ENCODE data around the gene AVPR2.

Gene AVPR2

DNA sequence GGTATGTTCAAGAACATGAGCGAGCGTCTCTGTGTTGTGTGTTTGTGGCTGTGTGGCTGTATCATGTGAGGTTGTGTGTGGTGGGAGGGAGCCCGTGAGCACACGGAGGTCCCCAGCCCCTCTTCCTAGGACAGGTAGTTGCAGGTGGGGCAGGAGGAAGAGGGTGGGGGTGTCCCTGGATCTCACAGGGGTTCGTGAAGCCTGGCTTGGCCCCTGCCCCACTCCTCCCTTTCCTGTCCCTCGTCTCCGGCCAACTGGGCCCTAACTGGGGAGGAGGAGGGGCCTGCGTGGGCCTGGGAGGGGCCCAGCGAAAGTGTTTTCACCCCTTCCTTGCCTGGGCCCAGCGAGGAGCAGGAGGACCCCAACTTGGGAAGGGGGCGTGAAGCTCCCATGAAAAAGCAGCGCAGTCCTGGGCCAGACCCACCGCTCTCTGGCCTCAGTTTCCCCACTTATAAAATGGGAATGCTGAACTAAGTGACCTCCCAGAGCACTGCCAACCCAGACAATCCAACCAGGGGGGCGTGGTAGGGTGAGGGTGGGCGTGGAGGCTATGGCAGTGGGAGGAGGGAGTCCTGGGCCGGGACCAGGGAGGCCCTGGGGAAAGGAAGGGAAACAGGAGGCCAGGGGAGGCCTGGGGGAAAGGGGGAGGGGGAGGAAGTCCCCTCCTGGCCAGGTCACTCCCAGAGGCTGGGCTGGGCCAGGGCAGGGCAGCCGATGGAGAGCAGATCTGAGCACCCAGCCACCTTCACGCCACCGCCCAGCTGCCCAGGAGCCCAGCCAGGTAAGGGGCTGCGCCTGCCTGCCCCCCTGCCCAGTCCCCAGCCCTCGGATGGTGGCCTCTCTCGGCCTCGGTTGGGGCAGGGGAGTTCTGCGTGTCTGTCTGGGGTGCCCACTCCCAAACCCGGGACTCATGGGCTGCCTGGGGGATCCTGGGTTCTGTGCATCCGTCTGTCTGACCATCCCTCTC is at the start of gene AVPR2:
TSS of gene AVPR2 (plus strand) at position 683 of the 967 bp plus-strand sequence. CDS start 473 bp downstream, outside the sequence.
- no peak within 1 kb of the TSS for H3K4me3 Mint-ChIP-seq
- no peaks in the 10 kb centered on the region for H3K9me3 Mint-ChIP-seq
- H3K36me3 Mint-ChIP-seq (ENCODE audit: low read depth): peaks cover 23% of the 10 kb centered on the region
- no peak within 1 kb of the TSS for H3K27ac Mint-ChIP-seq
- H3K4me1 Mint-ChIP-seq (ENCODE audit: low read depth): peaks cover 44% of the 10 kb centered on the region
- peaks cover 34% of the 10 kb centered on the region for H3K27me3 Mint-ChIP-seq
- no peak for DNase-seq

GRCh38 chrX:153854702-153855101 is 49.8 kb upstream of the AVPR2 start:
- peaks cover 73% of the 10 kb centered on the region for H3K27me3 Mint-ChIP-seq
- no peak overlapping the region for H3K4me3 Mint-ChIP-seq
- H3K9me3 Mint-ChIP-seq: no peaks in the 10 kb centered on the region
- no peaks in the 10 kb centered on the region for H3K36me3 Mint-ChIP-seq (ENCODE audit: low read depth)
- no peak overlapping the region for H3K27ac Mint-ChIP-seq
- no peak for DNase-seq
- H3K4me1 Mint-ChIP-seq (ENCODE audit: low read depth): peaks cover 14% of the 10 kb centered on the region

DNA sequence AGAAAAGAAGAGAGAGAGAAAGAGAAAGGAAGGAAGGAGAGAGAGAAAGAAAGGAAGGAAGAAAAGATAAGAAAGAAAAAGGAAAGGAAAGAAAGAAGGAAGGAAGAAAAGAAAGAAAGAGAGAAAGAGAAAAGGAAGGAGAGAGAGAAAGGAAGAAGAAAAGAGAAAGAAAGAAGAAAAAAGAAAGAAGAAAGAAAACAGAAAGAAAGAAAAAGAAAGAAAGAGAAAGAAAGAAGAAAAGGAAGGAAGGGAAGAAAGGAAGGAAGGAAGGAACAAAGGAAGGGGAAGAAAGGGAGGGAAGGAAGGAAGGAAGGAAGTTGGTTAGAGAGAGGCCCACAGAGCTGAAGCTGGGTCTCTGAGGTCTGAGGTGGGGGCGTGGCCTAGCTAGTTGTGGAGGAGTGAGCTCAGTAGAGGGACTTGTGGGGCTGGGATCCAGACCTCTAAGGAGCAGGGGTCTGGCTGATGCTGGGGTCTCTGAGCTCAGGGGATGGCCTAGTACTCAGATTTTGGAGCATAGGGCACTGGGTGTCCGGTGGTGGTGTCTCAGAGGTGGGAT is 47.0 kb upstream of the AVPR2 start:
- Mint-ChIP-seq H3K4me3 (no peak overlapping the region), H3K27me3 (peaks cover 66% of the 10 kb centered on the region), H3K9me3 (no peaks in the 10 kb centered on the region), H3K4me1 (ENCODE audit: low read depth) (peaks cover 14% of the 10 kb centered on the region), H3K36me3 (ENCODE audit: low read depth) (no peaks in the 10 kb centered on the region), H3K27ac (no peak overlapping the region)
- no peak for DNase-seq

- H3K27me3 Mint-ChIP-seq: peaks cover 47% of the 10 kb centered on the region
- H3K27ac Mint-ChIP-seq: no peak overlapping the region
- no peaks in the 10 kb centered on the region for H3K9me3 Mint-ChIP-seq
- H3K4me3 Mint-ChIP-seq: no peak overlapping the region
- peaks cover 14% of the 10 kb centered on the region for H3K4me1 Mint-ChIP-seq (ENCODE audit: low read depth)
- DNase-seq: no peak
- H3K36me3 Mint-ChIP-seq (ENCODE audit: low read depth): no peaks in the 10 kb centered on the region
Observed at GRCh38 chrX:153861151-153861550, 43.3 kb upstream of the AVPR2 start.

- H3K4me1 Mint-ChIP-seq (ENCODE audit: low read depth): peaks cover 8% of the 10 kb centered on the region
- DNase-seq: no peak
- H3K27me3 Mint-ChIP-seq: peaks cover 40% of the 10 kb centered on the region
- no peaks in the 10 kb centered on the region for H3K36me3 Mint-ChIP-seq (ENCODE audit: low read depth)
- no peak overlapping the region for H3K4me3 Mint-ChIP-seq
- H3K9me3 Mint-ChIP-seq: no peaks in the 10 kb centered on the region
- no peak overlapping the region for H3K27ac Mint-ChIP-seq
Observed at GRCh38 chrX:153861733-153862310, 42.7 kb upstream of the AVPR2 start.

GRCh38 chrX:153862369-153863250 is 41.9 kb upstream of the AVPR2 start:
- H3K27me3 Mint-ChIP-seq: peaks cover 37% of the 10 kb centered on the region
- no peak for DNase-seq
- peaks cover 2% of the 10 kb centered on the region for H3K4me1 Mint-ChIP-seq (ENCODE audit: low read depth)
- H3K27ac Mint-ChIP-seq: no peak overlapping the region
- H3K4me3 Mint-ChIP-seq: no peak overlapping the region
- no peaks in the 10 kb centered on the region for H3K36me3 Mint-ChIP-seq (ENCODE audit: low read depth)
- H3K9me3 Mint-ChIP-seq: no peaks in the 10 kb centered on the region

GRCh38 chrX:153863251-153863991 is 41.1 kb upstream of the AVPR2 start:
- DNase-seq: no peak
- H3K27me3 Mint-ChIP-seq: peaks cover 36% of the 10 kb centered on the region
- H3K4me3 Mint-ChIP-seq: no peak overlapping the region
- H3K9me3 Mint-ChIP-seq: no peaks in the 10 kb centered on the region
- H3K4me1 Mint-ChIP-seq (ENCODE audit: low read depth): no peaks in the 10 kb centered on the region
- no peak overlapping the region for H3K27ac Mint-ChIP-seq
- H3K36me3 Mint-ChIP-seq (ENCODE audit: low read depth): no peaks in the 10 kb centered on the region

GRCh38 chrX:153864101-153864500 is 40.4 kb upstream of the AVPR2 start:
- no peak overlapping the region for H3K27ac Mint-ChIP-seq
- H3K4me3 Mint-ChIP-seq: no peak overlapping the region
- no peaks in the 10 kb centered on the region for H3K36me3 Mint-ChIP-seq (ENCODE audit: low read depth)
- no peaks in the 10 kb centered on the region for H3K9me3 Mint-ChIP-seq
- H3K27me3 Mint-ChIP-seq: peaks cover 38% of the 10 kb centered on the region
- no peak for DNase-seq
- H3K4me1 Mint-ChIP-seq (ENCODE audit: low read depth): no peaks in the 10 kb centered on the region

GRCh38 chrX:153864561-153865320 is 39.7 kb upstream of the AVPR2 start:
- Mint-ChIP-seq H3K27ac (no peak overlapping the region), H3K4me3 (no peak overlapping the region)

GRCh38 chrX:153865321-153865580 is 39.2 kb upstream of the AVPR2 start:
- Mint-ChIP-seq H3K4me3 (no peak overlapping the region), H3K36me3 (ENCODE audit: low read depth) (no peaks in the 10 kb centered on the region), H3K4me1 (ENCODE audit: low read depth) (no peaks in the 10 kb centered on the region), H3K27me3 (peaks cover 34% of the 10 kb centered on the region), H3K9me3 (no peaks in the 10 kb centered on the region), H3K27ac (no peak overlapping the region)
- DNase-seq: no peak

More at GRCh38 chrX:153864561-153865320, 39.7 kb upstream of the AVPR2 start:
- Mint-ChIP-seq H3K4me1 (ENCODE audit: low read depth) (no peaks in the 10 kb centered on the region), H3K36me3 (ENCODE audit: low read depth) (no peaks in the 10 kb centered on the region), H3K9me3 (no peaks in the 10 kb centered on the region), H3K27me3 (peaks cover 37% of the 10 kb centered on the region)
- DNase-seq: no peak

DNA sequence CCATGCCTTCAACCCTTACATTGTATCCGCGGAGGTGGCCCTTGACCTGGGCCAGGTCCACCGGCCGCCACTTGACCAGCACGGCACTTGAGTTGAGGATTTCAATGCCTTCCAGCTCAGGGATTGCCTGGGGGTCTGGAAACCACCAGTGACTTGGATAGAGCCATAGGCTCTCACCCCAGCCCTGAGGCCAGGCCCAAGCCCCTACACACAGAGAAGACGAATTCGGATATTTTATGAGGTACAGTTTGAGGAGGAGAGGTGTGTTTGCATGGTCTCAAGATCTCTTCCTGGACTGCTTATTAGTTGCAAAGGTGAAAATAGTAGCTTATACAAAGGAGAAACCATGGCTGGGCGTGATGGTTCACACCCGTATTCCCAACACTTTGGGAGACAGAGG is 38.8 kb upstream of the AVPR2 start:
- DNase-seq: no peak
- H3K4me1 Mint-ChIP-seq (ENCODE audit: low read depth): no peaks in the 10 kb centered on the region
- no peaks in the 10 kb centered on the region for H3K36me3 Mint-ChIP-seq (ENCODE audit: low read depth)
- no peak overlapping the region for H3K27ac Mint-ChIP-seq
- H3K4me3 Mint-ChIP-seq: no peak overlapping the region
- peaks cover 35% of the 10 kb centered on the region for H3K27me3 Mint-ChIP-seq
- no peaks in the 10 kb centered on the region for H3K9me3 Mint-ChIP-seq

GRCh38 chrX:153866302-153867019 is 38.0 kb upstream of the AVPR2 start:
- Mint-ChIP-seq H3K36me3 (ENCODE audit: low read depth) (no peaks in the 10 kb centered on the region), H3K27ac (no peak overlapping the region), H3K9me3 (no peaks in the 10 kb centered on the region), H3K4me1 (ENCODE audit: low read depth) (no peaks in the 10 kb centered on the region), H3K4me3 (no peak overlapping the region), H3K27me3 (peaks cover 35% of the 10 kb centered on the region)
- DNase-seq: no peak

GRCh38 chrX:153867139-153867538 is 37.3 kb upstream of the AVPR2 start:
- Mint-ChIP-seq H3K4me1 (ENCODE audit: low read depth) (no peaks in the 10 kb centered on the region), H3K36me3 (ENCODE audit: low read depth) (no peaks in the 10 kb centered on the region), H3K4me3 (no peak overlapping the region), H3K27ac (no peak overlapping the region), H3K9me3 (no peaks in the 10 kb centered on the region), H3K27me3 (peaks cover 36% of the 10 kb centered on the region)
- DNase-seq: no peak
